Kidney capillary endothelial cell (primary cell): ENCODE results near the gene RRM2.
"Not testable (repeated sequence)": the region's sequence is repeated elsewhere in the genome, so short reads cannot be mapped to it uniquely, and the experiment has no call there.

Experiments
- DNase-seq: peaks from one replicate; pipeline ENCODE4 v3.0.0-alpha.2; 2018; ENCODE audit warnings: low spot score

Gene RRM2

DNA sequence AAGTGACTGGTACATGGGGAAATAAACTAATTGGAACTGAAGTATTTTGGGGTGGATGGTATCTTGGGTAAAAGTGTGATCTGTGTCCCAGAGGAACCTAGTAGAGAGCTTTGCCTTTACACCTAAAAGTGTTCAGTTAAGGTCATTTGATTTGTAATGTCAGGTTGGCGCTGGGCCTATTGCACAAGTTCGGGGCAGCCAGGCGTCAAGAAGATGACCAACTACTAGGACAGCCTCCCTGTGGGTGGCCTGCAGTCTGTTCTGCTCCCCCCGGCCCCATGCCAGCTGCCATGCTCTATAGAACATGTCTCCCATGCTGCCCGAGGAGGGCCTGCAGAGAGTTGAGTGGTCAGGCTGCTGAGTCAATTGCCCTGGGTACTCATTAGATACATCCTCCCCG, 10.1 kb downstream of the RRM2 start:
- no peak for DNase-seq

DNA sequence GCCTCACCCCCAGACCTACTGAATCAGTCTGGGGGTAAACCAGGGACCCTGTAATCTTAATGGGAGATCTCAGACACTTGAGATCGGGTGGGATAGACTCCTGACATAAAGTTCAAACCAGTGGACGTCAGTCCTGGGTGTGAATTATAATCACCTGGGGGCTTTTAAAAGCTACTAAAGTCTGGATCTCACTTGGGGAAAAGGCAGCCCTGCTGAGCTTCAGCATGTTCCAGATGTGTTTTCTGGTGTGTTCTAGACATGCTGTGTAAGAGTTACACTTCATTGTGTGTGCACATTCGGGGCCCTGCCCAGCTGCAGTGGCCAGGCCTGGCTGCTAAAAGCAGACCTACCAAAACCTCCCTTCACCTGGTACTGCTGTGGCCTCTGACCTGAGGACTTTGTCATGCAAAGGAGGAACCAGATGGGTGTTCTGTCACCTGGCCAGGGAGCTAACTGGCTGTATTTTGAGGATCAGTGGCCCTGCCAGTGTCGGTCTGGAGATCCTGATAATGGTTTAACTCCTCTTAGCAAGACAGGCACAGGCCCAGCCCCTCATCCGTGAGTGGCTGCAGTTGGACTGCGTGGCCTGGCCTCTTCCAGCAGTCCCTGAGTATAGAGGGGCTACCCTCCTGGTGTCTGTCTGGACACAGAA, 10.6 kb downstream of the RRM2 start:
- DNase-seq = no peak

DNA sequence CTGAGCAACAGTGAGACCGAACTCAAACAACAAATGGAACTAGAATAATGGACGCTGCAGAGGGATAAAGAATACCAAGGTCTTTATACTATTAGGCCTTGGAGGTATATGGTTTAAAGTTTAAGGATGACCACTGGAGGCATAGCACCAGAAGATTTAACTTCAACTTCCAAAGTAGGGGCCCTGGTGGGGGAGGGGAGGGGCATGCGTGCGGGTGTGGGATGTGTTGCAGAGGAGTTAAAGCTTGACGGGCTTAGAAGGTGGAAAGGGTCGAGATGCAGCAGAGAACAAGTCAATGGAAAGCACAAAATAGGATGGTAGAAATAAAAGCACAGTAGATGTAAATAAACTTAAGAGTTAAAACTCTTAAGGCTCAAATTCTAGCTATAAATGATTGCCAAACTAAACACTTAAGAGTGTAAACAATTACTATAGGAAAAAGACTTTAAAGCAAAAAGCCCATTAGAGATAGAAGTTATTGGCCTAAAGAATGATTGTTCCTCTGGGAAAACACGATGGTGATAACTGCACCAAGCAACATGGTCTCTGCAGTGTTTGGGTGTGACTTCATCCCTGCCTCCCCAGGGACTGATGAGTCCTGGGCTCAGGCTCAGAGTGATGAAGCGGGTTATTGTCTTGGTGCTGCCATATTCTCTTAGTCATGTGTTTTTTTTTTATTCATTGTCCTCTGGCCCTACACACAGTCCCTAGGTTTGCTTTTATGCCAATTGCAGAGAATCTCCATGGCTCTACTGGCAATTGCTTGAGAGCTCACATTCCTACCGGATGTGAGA, 13.0 kb downstream of the RRM2 start:
- DNase-seq = peak; percentile 83

- no peak for DNase-seq
Measured at GRCh38 chr2:10136101-10136934, 13.8 kb downstream of the RRM2 start.

GRCh38 chr2:10137053-10137843, 14.7 kb downstream of the RRM2 start:
- DNase-seq = no peak

GRCh38 chr2:10139536-10139935, 17.0 kb downstream of the RRM2 start:
- DNase-seq = no peak

GRCh38 chr2:10140841-10141610, 18.5 kb downstream of the RRM2 start:
- no peak for DNase-seq

GRCh38 chr2:10141736-10142639, 19.4 kb downstream of the RRM2 start:
- DNase-seq = no peak

DNA sequence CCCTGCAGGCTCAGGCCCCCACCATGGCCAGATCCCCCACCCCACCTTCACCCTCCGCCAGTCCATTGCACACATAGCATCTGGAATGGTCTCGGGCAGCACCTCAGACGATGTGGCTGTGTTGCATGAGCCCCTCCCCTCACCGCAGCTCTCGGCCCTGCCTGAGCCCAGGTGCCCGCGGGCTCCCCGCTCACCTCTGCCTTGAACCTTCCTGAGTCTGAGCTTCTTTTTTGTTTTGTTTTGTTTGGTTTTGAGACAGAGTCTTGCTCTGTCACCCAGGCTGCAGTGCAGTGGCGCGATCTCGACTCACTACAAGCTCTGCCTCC, 20.1 kb downstream of the RRM2 start:
- no peak for DNase-seq

DNA sequence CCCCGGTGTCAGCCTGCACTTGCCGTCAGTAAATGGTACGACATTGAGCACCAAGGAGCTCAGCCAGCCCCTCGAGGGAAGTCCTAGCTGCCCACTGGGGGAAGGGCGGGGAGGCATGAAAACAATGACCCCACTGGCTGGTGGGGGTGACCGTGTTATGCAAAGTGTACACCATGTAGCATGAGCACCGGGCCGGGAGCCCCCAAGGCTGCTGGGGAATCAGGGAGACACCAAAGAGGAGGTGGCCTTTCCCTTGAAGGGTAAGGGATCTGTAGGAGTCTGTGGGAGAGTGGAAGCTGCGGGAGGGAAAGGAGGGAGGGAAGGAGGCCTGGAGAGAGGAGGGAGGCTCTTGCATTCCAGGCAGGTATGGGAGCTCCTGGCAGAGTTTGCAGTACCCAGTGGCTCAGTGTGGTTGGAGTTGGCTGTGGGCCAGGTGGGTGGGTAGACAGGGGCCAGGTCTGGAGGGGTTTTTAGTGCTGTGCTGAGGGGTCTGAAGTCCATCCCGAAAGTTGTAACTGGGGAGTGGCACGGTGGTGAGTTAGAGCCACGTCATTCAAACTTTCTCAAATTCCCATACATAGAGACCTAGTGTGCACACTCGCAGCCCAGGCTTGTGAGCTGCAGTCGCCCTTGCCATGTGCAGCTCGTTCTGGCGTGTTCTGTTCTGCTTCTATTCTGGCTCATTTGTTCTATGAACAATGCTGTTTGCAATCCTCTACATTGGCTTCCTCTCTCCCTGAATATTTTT, 22.4 kb downstream of the RRM2 start:
- no peak for DNase-seq

- DNase-seq = no peak
Measured at GRCh38 chr2:10145519-10146357, 23.2 kb downstream of the RRM2 start.

DNA sequence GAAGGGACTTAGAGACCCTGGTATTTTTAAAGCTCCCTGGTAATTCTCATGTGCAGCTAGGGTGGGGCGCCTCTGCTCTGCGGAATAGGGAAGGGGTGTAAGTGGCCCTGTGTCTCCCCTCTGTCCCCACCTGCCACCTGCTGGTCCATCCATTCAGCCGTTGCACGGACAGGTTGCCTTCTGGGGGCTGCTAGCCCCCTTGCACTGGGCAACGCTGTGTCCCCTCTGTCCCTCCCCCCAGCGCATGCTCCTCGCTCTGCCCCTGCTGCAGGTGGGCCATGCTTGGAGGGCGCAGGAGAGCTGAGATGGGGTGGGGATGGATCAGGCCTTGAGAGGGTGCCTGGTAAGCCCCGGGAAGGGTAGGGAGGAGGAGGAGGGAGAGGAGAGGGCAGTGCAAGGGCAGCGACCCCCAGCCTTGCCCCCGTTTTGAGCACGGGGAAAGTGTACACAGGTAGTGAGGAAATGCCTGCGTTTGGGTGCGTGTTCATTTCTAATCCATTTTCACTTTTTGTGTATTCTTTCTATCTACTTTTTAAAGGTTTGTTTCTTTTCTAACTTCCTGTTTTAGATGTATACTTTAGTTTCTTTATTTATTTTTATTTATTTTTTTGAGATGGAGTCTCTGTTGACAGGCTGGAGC, 23.9 kb downstream of the RRM2 start:
- DNase-seq = no peak

GRCh38 chr2:10147050-10147660, 24.6 kb downstream of the RRM2 start:
- not testable (repeated sequence) for DNase-seq

DNA sequence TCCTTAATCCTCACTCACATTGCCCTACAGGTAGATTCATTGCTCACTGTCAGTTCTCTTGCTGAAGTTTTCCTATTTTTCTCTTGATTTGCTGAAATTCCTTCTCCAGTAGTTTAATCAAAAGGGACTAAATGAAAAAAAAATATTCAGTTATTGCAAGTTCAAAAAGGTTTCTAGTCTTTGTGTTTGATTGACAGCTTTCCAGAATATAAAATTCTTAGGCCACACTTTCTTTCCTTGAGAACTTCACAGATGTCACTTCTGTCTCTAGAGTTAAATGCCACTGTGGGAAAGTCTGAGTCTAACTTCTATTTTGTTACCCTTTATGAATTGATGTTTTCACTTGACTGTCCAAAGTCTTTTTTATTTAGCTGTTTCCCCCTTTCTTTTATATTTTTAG, 25.7 kb downstream of the RRM2 start:
- DNase-seq = no peak

- DNase-seq = no peak
Measured at GRCh38 chr2:10149635-10150034, 27.1 kb downstream of the RRM2 start.

DNA sequence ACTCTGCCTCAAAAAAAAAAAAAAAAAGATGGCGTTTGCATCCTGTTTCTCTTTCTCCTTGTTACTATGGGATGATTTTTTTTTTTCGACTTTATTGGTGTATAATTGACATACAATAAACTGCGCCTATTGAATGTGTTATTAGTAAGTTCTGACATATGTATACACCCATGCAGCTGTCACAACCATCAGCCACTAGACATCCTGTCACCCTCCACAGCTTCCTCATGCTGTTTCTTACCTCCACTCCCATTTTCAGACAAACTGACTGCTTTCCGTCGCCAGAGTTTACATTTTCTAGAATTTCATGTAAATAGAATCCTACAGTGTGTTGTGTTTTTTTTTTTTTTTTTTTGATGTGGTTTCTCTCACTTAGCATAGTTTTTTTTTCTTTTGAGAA, 27.9 kb downstream of the RRM2 start:
- no peak for DNase-seq

- DNase-seq = no peak
Measured at GRCh38 chr2:10151462-10151861, 28.9 kb downstream of the RRM2 start.

GRCh38 chr2:10157293-10157692, 34.8 kb downstream of the RRM2 start:
- no peak for DNase-seq
